Smooth muscle cell (in vitro differentiated cells): ENCODE results near the gene LEAP2. TPM values are rescaled to one million over a fixed set of nuclear protein-coding genes. Genes with fewer than 3 reads are reported as not detected.

Experiments
- DNase-seq: peaks from one replicate; lab custom pipeline; 2025; ENCODE audit not compliant: unreplicated experiment; lab: John Stamatoyannopoulos, UW
- H2AFZ ChIP-seq: fragments of 200-600 bp; sonication (generic); 2 replicates; pipeline ENCODE4 v1.6.0; 2016; ENCODE audit warnings: antibody characterized with exemption, low read depth, mild to moderate bottlenecking
- H3F3A ChIP-seq: fragments of 200-600 bp; sonication (generic); 2 replicates; pipeline ENCODE4 v1.6.0; 2017; ENCODE audit warnings: antibody characterized with exemption, low read depth
- H3K27ac ChIP-seq: fragments of 200-600 bp; sonication (generic); 2 replicates; pipeline ENCODE4 v1.5.1; 2016; ENCODE audit warnings: low read depth, mild to moderate bottlenecking
- H3K27me3 ChIP-seq: fragments of 200-600 bp; sonication (generic); 2 replicates; pipeline ENCODE4 v1.6.1; 2016; ENCODE audit warnings: low read depth, mild to moderate bottlenecking
- H3K36me3 ChIP-seq: fragments of 200-600 bp; sonication (generic); 2 replicates; pipeline ENCODE4 v1.5.1; 2016; ENCODE audit warnings: low read depth
- H3K4me1 ChIP-seq: fragments of 200-600 bp; sonication (generic); 2 replicates; pipeline ENCODE4 v1.5.1; 2016; ENCODE audit warnings: low read depth
- H3K4me2 ChIP-seq: fragments of 200-600 bp; sonication (generic); 2 replicates; pipeline ENCODE4 v1.6.0; 2016; ENCODE audit warnings: mild to moderate bottlenecking
- H3K4me3 ChIP-seq: fragments of 200-600 bp; sonication (generic); 2 replicates; pipeline ENCODE4 v1.5.1; 2016; ENCODE audit warnings: mild to moderate bottlenecking
- H3K79me2 ChIP-seq: fragments of 200-600 bp; sonication (generic); 2 replicates; pipeline ENCODE4 v1.6.0; 2016; ENCODE audit warnings: low read depth, mild to moderate bottlenecking
- H3K9ac ChIP-seq: fragments of 200-600 bp; sonication (generic); 2 replicates; pipeline ENCODE4 v1.6.0; 2016; ENCODE audit warnings: low read depth
- H3K9me3 ChIP-seq: fragments of 200-600 bp; sonication (generic); replicated peaks from 2 replicates; pipeline ENCODE4 v1.5.1; 2016; ENCODE audit warnings: low read depth
- H4K20me1 ChIP-seq: fragments of 200-600 bp; sonication (generic); 2 replicates; pipeline ENCODE4 v1.6.0; 2016; ENCODE audit warnings: low read depth
- CTCF ChIP-seq: fragments of 200-600 bp; sonication (generic); IDR thresholded peaks from 2 replicates; pipeline ENCODE4 v1.5.1; 2017; ENCODE audit warnings: borderline replicate concordance, mild to moderate bottlenecking, antibody characterized with exemption; ENCODE audit not compliant: insufficient read depth, poor library complexity, severe bottlenecking
- WGBS: methylation state at CpG from one replicate; pipeline ENCODE4 v1.1.7; 2016; ENCODE audit warnings: low lambda C conversion rate; 5-methylcytosine and 5-hydroxymethylcytosine counted together
- polyA plus RNA-seq: library from polyadenylated mRNA; unstranded; fragments of >200 nt; fragmentation: Nextera tagmentation; extraction: Ambion mirVana; gene quantifications from 2 replicates; pipeline ENCODE4 v1.2.1, GENCODE V29; 2016
- small RNA-seq: library from RNA; depleted of rRNA; stranded (forward); fragments of <200 nt; gene quantifications from one replicate; pipeline ENCODE3, GENCODE V24; 2014
- total RNA-seq: library from RNA; depleted of rRNA; stranded (reverse); fragments of >200 nt; gene quantifications from 2 replicates; pipeline ENCODE4 v1.2.3, GENCODE V29; 2014

Gene LEAP2
- total and polyA plus RNA-seq, 2 experiments from 2014 or later, result 0.27 to 0.55 TPM

GRCh38 chr5:132916086-132916485 is 42.6 kb downstream of the LEAP2 start:
- Histone ChIP-seq H3K9me3 (no peaks in the 10 kb centered on the region), H3K4me3 (no peak overlapping the region), H3K79me2 (peaks cover 95% of the 10 kb centered on the region), H3K27ac (no peak overlapping the region), H4K20me1 (peaks cover 100% of the 10 kb centered on the region), H2AFZ (no peak overlapping the region), H3K4me2 (no peak overlapping the region), H3F3A (peaks cover 11% of the 10 kb centered on the region), H3K27me3 (no peaks in the 10 kb centered on the region), H3K4me1 (no peaks in the 10 kb centered on the region), H3K36me3 (peaks cover 13% of the 10 kb centered on the region), H3K9ac (no peak overlapping the region)
- no peak for TF ChIP-seq CTCF
- 89% methylated on average over 3 of the region's 3 CpGs for WGBS
- DNase-seq, result no peak

Small RNA genes lying within 50 kb of the gene (small RNA-seq; reads per million reads assigned to genes)
- not detected for gene RNA5SP192

Other genes starting within 250 kb of the LEAP2 start
- gene IL13, start 215.5 kb upstream of the LEAP2 start, total RNA-seq, result 0.18 and 0.63 TPM in 2 replicates
- gene IL13, start 215.5 kb upstream of the LEAP2 start, polyA plus RNA-seq, result 0.70 TPM in 1 of 2 replicates, not detected in the other
- gene IL4, start 199.7 kb upstream of the LEAP2 start, total RNA-seq, result not detected in 2 replicates
- gene IL4, start 199.7 kb upstream of the LEAP2 start, polyA plus RNA-seq, result not detected in 2 replicates
- 16.0 and 21.4 TPM in 2 replicates for gene KIF3A, start 136.1 kb upstream of the LEAP2 start, total RNA-seq
- gene KIF3A, start 136.1 kb upstream of the LEAP2 start, polyA plus RNA-seq, result 12.6 and 18.4 TPM in 2 replicates
- 0.36 and 0.81 TPM in 2 replicates for gene CCNI2, start 126.2 kb upstream of the LEAP2 start, total RNA-seq
- gene CCNI2, start 126.2 kb upstream of the LEAP2 start, polyA plus RNA-seq, result 0.41 and 1.7 TPM in 2 replicates
- gene SEPTIN8, start 96.4 kb upstream of the LEAP2 start, total RNA-seq, result 68.1 and 71.5 TPM in 2 replicates
- 26.3 and 27.6 TPM in 2 replicates for gene SEPTIN8, start 96.4 kb upstream of the LEAP2 start, polyA plus RNA-seq
- gene SOWAHA, start 60.4 kb upstream of the LEAP2 start, total RNA-seq, result 1.5 and 2.2 TPM in 2 replicates
- 0.43 and 0.71 TPM in 2 replicates for gene SOWAHA, start 60.4 kb upstream of the LEAP2 start, polyA plus RNA-seq
- gene SHROOM1, start 43.0 kb upstream of the LEAP2 start, total RNA-seq, result 3.0 and 12.0 TPM in 2 replicates
- gene SHROOM1, start 43.0 kb upstream of the LEAP2 start, polyA plus RNA-seq, result 5.9 and 10.2 TPM in 2 replicates
- 1.9 and 2.3 TPM in 2 replicates for gene GDF9, start 7.2 kb upstream of the LEAP2 start, total RNA-seq
- 0.46 and 0.66 TPM in 2 replicates for gene GDF9, start 7.2 kb upstream of the LEAP2 start, polyA plus RNA-seq
- 137 and 162 TPM in 2 replicates for gene UQCRQ, start 7.0 kb upstream of the LEAP2 start, total RNA-seq
- gene UQCRQ, start 7.0 kb upstream of the LEAP2 start, polyA plus RNA-seq, result 1,065 and 1,128 TPM in 2 replicates
- 137 TPM in 2 replicates for gene AFF4, start 90.0 kb downstream of the LEAP2 start, total RNA-seq
- 27.8 and 43.4 TPM in 2 replicates for gene AFF4, start 90.0 kb downstream of the LEAP2 start, polyA plus RNA-seq
- gene ZCCHC10, start 152.9 kb downstream of the LEAP2 start, total RNA-seq, result 33.0 and 33.4 TPM in 2 replicates
- 28.4 and 41.0 TPM in 2 replicates for gene ZCCHC10, start 152.9 kb downstream of the LEAP2 start, polyA plus RNA-seq
- 90.3 and 115 TPM in 2 replicates for gene HSPA4, start 178.3 kb downstream of the LEAP2 start, total RNA-seq
- gene HSPA4, start 178.3 kb downstream of the LEAP2 start, polyA plus RNA-seq, result 65.1 and 73.2 TPM in 2 replicates